Measurements from ENCODE around the gene COL9A2. TPM values are rescaled to one million over a fixed set of nuclear protein-coding genes. Genes with fewer than 3 reads are reported as not detected.

The COL9A2 gene
- total RNA-seq, 4 donors from 2014 or later: 1.6 to 15.6 (median 9.0) TPM

GRCh38 chr1:40318970-40319621, 2.0 kb upstream of the COL9A2 start:
- TF ChIP-seq CTCF (IDR thresholded peaks at IDR 0.05): no peak
- no peak for DNase-seq (ENCODE audit: low spot score)
- ATAC-seq (ENCODE audit: low FRiP score): no peak

GRCh38 chr1:40318476-40318875, 1.4 kb upstream of the COL9A2 start:
- TF ChIP-seq CTCF (IDR thresholded peaks at IDR 0.05): no peak
- DNase-seq (ENCODE audit: low spot score): no peak

GRCh38 chr1:40317394-40318074, 448 bp upstream of the COL9A2 start:
- no peak for TF ChIP-seq CTCF (IDR thresholded peaks at IDR 0.05)
- DNase-seq (ENCODE audit: low spot score): no peak
- no peak for ATAC-seq (ENCODE audit: low FRiP score)

More at GRCh38 chr1:40318476-40318875, 1.4 kb upstream of the COL9A2 start:
- no peak for ATAC-seq (ENCODE audit: low FRiP score)

GRCh38 chr1:40315795-40316594, 1.1 kb downstream of the COL9A2 start:
- ATAC-seq (ENCODE audit: low FRiP score) (peak; percentile 30), DNase-seq (ENCODE audit: low spot score) (no peak)
- TF ChIP-seq CTCF (IDR thresholded peaks at IDR 0.05): no peak

GRCh38 chr1:40315239-40315794, 1.8 kb downstream of the COL9A2 start:
- TF ChIP-seq CTCF (IDR thresholded peaks at IDR 0.05): peak in 1 of 3 donors; percentile 82
- DNase-seq (ENCODE audit: low spot score) (peak; percentile 51), ATAC-seq (ENCODE audit: low FRiP score) (peak; percentile 72)

GRCh38 chr1:40314721-40315238, 2.3 kb downstream of the COL9A2 start:
- TF ChIP-seq CTCF (IDR thresholded peaks at IDR 0.05): no peak
- ATAC-seq (ENCODE audit: low FRiP score) (no peak), DNase-seq (ENCODE audit: low spot score) (no peak)
